GM19397 (cell line): ENCODE measurements around the gene GOLGA3.
"Not testable (repeated sequence)": the region's sequence is repeated elsewhere in the genome, so short reads cannot be mapped to it uniquely, and the experiment has no call there.

Source experiments
- ATAC-seq: cut with Tn5 transposase; IDR thresholded peaks from one replicate; pipeline ENCODE4 v1.9.1; 2021; ENCODE audit warnings: mild to moderate bottlenecking, moderate library complexity; ENCODE audit not compliant: unreplicated experiment

GOLGA3 gene

GRCh38 chr12:132818562-132818961, 10.1 kb downstream of the GOLGA3 start:
- no peak for ATAC-seq

GRCh38 chr12:132814232-132814631, 14.4 kb downstream of the GOLGA3 start:
- no peak for ATAC-seq

GRCh38 chr12:132813443-132813842, 15.2 kb downstream of the GOLGA3 start:
- ATAC-seq = no peak

GRCh38 chr12:132812631-132813305, 15.9 kb downstream of the GOLGA3 start:
- no peak for ATAC-seq

- not testable (repeated sequence) for ATAC-seq
Observed at GRCh38 chr12:132809391-132809790, 19.3 kb downstream of the GOLGA3 start.

GRCh38 chr12:132807295-132808092, 21.2 kb downstream of the GOLGA3 start:
- ATAC-seq = no peak

- no peak for ATAC-seq
Observed at GRCh38 chr12:132806857-132807256, 21.8 kb downstream of the GOLGA3 start.

GRCh38 chr12:132804426-132804861, 24.2 kb downstream of the GOLGA3 start:
- ATAC-seq = no peak

GRCh38 chr12:132803888-132804287, 24.8 kb downstream of the GOLGA3 start:
- ATAC-seq = no peak

GRCh38 chr12:132803125-132803524, 25.5 kb downstream of the GOLGA3 start:
- no peak for ATAC-seq

GRCh38 chr12:132801741-132802140, 26.9 kb downstream of the GOLGA3 start:
- no peak for ATAC-seq

- ATAC-seq = no peak
Observed at GRCh38 chr12:132798836-132799235, 29.8 kb downstream of the GOLGA3 start.

GRCh38 chr12:132797820-132798570, 30.7 kb downstream of the GOLGA3 start:
- no peak for ATAC-seq

- no peak for ATAC-seq
Observed at GRCh38 chr12:132795847-132796246, 32.8 kb downstream of the GOLGA3 start.

GRCh38 chr12:132791940-132792339, 36.7 kb downstream of the GOLGA3 start:
- ATAC-seq = not testable (repeated sequence)

- no peak for ATAC-seq
Observed at GRCh38 chr12:132789099-132789471, 39.6 kb downstream of the GOLGA3 start.

GRCh38 chr12:132788375-132789098, 40.1 kb downstream of the GOLGA3 start:
- ATAC-seq = no peak

GRCh38 chr12:132787877-132788276, 40.8 kb downstream of the GOLGA3 start:
- ATAC-seq = no peak

- no peak for ATAC-seq
Observed at GRCh38 chr12:132786192-132786591, 42.5 kb downstream of the GOLGA3 start.

GRCh38 chr12:132784580-132784979, 44.1 kb downstream of the GOLGA3 start:
- ATAC-seq = no peak
